Right lung (tissue), 5 donors: ENCODE measurements around the gene EVC. TPM values are rescaled to one million over a fixed set of nuclear protein-coding genes. Genes with fewer than 3 reads are reported as not detected.

Experiments used
- DNase-seq, 2 donors: peaks; one replicate each; pipeline ENCODE4 v3.0.0-alpha.2; 2013
- polyA plus RNA-seq, 5 donors: library from polyadenylated mRNA; unstranded; fragments of 120-200 nt; gene quantifications; one replicate each; pipeline versions ENCODE4 v1.2.1 to v1.2.3, GENCODE V29; 2013; ENCODE audit warnings: inconsistent platforms in 1 of 5, low replicate concordance in 1 of 5; ENCODE audit not compliant: insufficient read length in 5 of 5, insufficient read depth in 1 of 5

Gene EVC
- polyA plus RNA-seq, 5 donors: 21.6 to 32.5 (median 29.7) TPM

GRCh38 chr4:5730993-5731990, 20.3 kb downstream of the EVC start:
- no peak for DNase-seq

GRCh38 chr4:5732158-5732557, 21.2 kb downstream of the EVC start:
- DNase-seq: no peak

GRCh38 chr4:5734853-5735252, 23.9 kb downstream of the EVC start:
- DNase-seq: no peak

GRCh38 chr4:5735463-5735862, 24.5 kb downstream of the EVC start:
- no peak for DNase-seq

GRCh38 chr4:5738061-5738460, 27.1 kb downstream of the EVC start:
- no peak for DNase-seq

GRCh38 chr4:5742388-5742787, 31.4 kb downstream of the EVC start:
- no peak for DNase-seq

- no peak for DNase-seq
Measured at GRCh38 chr4:5742968-5743367, 32.0 kb downstream of the EVC start.

GRCh38 chr4:5746250-5746649, 35.2 kb downstream of the EVC start:
- DNase-seq: no peak

GRCh38 chr4:5746829-5747737, 36.1 kb downstream of the EVC start:
- DNase-seq: no peak

GRCh38 chr4:5747738-5748375, 36.9 kb downstream of the EVC start:
- no peak for DNase-seq

- no peak for DNase-seq
Measured at GRCh38 chr4:5749568-5749967, 38.6 kb downstream of the EVC start.

- no peak for DNase-seq
Measured at GRCh38 chr4:5750052-5750945, 39.3 kb downstream of the EVC start.

GRCh38 chr4:5750946-5751665, 40.1 kb downstream of the EVC start:
- DNase-seq: no peak

- no peak for DNase-seq
Measured at GRCh38 chr4:5751666-5752375, 40.8 kb downstream of the EVC start.

GRCh38 chr4:5752376-5753184, 41.6 kb downstream of the EVC start:
- no peak for DNase-seq

- no peak for DNase-seq
Measured at GRCh38 chr4:5753366-5753765, 42.4 kb downstream of the EVC start.

GRCh38 chr4:5753766-5754528, 42.9 kb downstream of the EVC start:
- DNase-seq: no peak

GRCh38 chr4:5754529-5754881, 43.5 kb downstream of the EVC start:
- no peak for DNase-seq
